Activated naive CD8-positive, alpha-beta T cell treated with anti-CD3 and anti-CD28 coated beads, Interleukin-2, amount 50 U/mL, for 24 hours (primary cell): ENCODE measurements around the gene FAM180A.

ENCODE experiments used
- ATAC-seq: fragments of 150-1000 bp; cut with Tn5 transposase; one replicate; pipeline ENCODE4 v1.10.0; 2021
- DNase-seq: peaks from one replicate; pipeline ENCODE4 v3.0.0; 2021
- H3K27ac Mint-ChIP-seq: one replicate; pipeline ENCODE4 v1.8.0; 2021; ENCODE audit warnings: mild to moderate bottlenecking, mixed read lengths
- H3K27me3 Mint-ChIP-seq: one replicate; pipeline ENCODE4 v1.8.0; 2021; ENCODE audit warnings: mixed read lengths
- H3K36me3 Mint-ChIP-seq: one replicate; pipeline ENCODE4 v1.8.0; 2021; ENCODE audit warnings: low read depth, mixed read lengths
- H3K4me1 Mint-ChIP-seq: one replicate; pipeline ENCODE4 v1.8.0; 2021; ENCODE audit warnings: mixed read lengths
- H3K4me3 Mint-ChIP-seq: one replicate; pipeline ENCODE4 v1.8.0; 2021; ENCODE audit warnings: mild to moderate bottlenecking, moderate library complexity, mixed read lengths
- H3K9me3 Mint-ChIP-seq: one replicate; pipeline ENCODE4 v1.8.0; 2021; ENCODE audit warnings: mixed read lengths

FAM180A gene

DNA sequence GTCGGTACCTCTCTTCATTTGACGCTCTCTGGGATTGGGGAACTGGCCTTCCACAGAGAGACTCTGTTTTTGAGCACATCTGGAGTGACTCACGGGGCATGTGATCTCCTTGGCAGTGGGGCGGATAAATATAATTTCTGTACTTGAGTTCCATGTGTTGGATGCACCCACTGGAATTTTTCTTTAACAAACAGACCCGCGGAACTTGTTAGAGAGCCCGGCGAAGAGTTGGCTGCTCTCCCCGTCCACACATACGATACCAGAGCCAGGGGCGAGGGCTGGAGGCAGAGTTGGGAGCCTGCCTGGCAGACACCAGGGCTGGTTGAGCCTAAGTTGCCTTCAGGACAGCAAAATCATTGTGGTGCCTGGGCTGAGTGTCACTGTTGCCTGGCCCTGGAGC lies at the start of gene FAM180A:
Gene FAM180A (minus strand): TSS at position 44 of the 400 bp plus-strand sequence. CDS start 233 bp downstream, outside the sequence.
- no peak for ATAC-seq
- Mint-ChIP-seq H3K4me3 (no peak within 1 kb of the TSS), H3K27ac (no peak within 1 kb of the TSS), H3K4me1 (no peaks in the 10 kb centered on the region), H3K27me3 (peaks cover 1% of the 10 kb centered on the region), H3K9me3 (no peaks in the 10 kb centered on the region), H3K36me3 (no peaks in the 10 kb centered on the region)
- DNase-seq = no peak

DNA sequence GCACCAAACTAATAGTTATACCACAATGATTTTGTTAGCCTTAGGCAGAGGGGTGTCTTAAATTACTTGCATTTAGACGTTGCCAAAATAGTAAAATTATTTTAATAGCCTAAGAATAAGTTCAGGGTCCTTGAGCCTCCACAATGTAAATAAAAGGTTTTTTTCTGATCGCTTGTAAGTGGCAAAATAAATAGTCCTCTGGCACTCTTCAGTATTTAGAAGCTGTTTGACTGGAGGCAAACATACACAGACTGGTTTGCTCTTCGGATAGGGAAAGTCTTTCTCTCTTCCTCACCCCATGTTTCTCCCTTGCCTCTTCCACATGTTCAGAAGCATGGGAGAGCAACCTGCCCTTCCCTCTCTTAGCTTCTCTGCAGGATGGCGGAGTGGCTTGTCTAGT lies 49.5 kb upstream of the FAM180A start:
- Mint-ChIP-seq H3K27me3 (peaks cover 16% of the 10 kb centered on the region), H3K4me3 (no peak overlapping the region), H3K27ac (no peak overlapping the region), H3K4me1 (peaks cover 7% of the 10 kb centered on the region), H3K36me3 (no peaks in the 10 kb centered on the region), H3K9me3 (no peaks in the 10 kb centered on the region)
- no peak for ATAC-seq
- no peak for DNase-seq

DNA sequence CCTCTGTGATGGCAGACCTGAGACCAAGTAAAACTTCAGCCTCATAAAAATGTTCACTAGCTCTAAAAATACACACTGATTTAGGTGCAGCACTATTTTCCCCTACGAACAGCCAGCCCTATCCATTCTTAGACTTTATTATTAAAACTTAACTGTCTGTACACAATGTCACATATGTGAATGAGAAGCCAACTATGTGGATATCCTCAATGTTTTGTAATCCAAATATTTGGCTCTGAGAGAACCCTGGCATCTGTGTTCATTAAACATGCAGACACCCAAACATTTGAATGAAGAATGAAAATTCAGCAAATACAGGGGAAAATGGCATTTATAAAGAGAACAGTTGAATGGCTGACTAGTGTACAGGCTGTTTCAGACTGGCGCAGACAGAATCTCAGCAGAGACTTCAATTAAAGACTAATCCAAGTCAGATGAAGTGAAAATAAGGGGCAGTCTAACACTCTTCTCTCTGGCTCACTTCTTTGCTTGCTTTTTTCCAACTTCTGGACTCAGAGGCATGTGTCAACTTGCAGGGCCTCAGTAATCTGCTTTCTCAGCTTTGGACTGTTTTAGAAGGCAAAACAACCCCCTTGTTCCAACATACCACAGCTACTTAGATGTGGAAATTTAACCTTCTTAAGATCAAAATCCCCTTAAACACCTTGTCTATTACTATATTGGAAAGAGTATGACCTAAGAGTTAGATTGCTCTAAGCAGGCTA lies 47.4 kb upstream of the FAM180A start:
- Mint-ChIP-seq H3K27me3 (peaks cover 14% of the 10 kb centered on the region), H3K4me3 (no peak overlapping the region), H3K36me3 (no peaks in the 10 kb centered on the region), H3K27ac (no peak overlapping the region), H3K9me3 (no peaks in the 10 kb centered on the region), H3K4me1 (peaks cover 4% of the 10 kb centered on the region)
- no peak for DNase-seq
- ATAC-seq = no peak

DNA sequence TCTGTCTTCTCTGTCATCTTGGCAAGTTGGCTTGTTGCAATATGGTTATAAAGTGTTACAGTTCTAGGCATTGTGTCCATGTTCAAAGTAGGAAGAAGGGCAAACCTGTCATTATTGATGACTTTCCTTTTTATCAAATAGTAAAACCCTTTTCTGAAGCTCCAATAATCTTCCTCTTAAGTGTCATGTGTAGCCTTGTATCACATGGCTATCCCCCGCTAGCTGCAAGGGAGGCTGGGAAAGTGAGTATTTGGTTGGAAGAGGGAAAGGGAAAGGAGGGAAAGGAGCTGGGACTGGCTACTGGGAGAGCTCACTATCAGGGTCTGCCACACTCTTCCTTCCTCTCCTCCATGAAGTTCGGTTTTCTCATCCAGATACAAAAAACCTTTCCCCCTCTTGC lies 45.2 kb upstream of the FAM180A start:
- Mint-ChIP-seq H3K9me3 (no peaks in the 10 kb centered on the region), H3K27ac (no peak overlapping the region), H3K36me3 (no peaks in the 10 kb centered on the region), H3K4me1 (no peaks in the 10 kb centered on the region), H3K4me3 (no peak overlapping the region), H3K27me3 (peaks cover 4% of the 10 kb centered on the region)
- ATAC-seq = no peak
- DNase-seq = no peak

DNA sequence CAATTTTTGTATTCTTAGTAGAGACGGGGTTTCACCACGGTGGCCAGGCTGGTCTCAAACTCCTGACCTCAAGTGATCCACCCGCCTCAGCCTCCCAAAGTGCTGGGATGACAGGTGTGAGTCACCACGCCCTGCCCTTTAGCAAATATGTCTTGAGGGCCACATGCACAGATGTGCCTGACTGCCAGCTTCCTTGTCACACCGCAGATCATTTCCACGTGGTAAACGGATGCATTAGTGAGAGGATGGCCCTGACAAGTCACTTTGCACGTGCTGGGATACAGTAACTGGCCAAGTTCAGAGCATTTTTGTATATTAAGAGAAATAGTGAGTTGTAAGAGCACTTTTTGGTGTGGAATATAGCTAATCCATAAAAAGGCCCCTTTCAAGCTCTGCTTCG lies 44.3 kb upstream of the FAM180A start:
- ATAC-seq (no peak), DNase-seq (no peak)
- Mint-ChIP-seq H3K27me3 (peaks cover 4% of the 10 kb centered on the region), H3K9me3 (no peaks in the 10 kb centered on the region), H3K4me1 (no peaks in the 10 kb centered on the region), H3K4me3 (no peak overlapping the region), H3K36me3 (no peaks in the 10 kb centered on the region), H3K27ac (no peak overlapping the region)

DNA sequence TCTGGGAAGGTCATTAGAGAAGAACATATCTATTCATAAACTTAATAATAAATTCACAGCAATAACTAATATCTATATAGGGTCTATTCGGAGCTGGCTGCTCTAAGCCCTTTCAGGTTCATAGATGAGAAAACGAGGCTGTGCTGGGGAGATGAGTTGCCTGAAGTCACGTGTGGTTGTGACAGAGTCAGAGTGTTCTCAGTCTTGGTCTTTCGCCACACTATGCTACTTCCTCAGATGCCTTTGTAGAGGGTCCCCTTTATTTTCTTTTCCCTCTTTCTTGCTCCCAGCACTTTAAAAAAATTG lies 43.7 kb upstream of the FAM180A start:
- DNase-seq (no peak), ATAC-seq (no peak)
- Mint-ChIP-seq H3K27me3 (peaks cover 4% of the 10 kb centered on the region), H3K4me3 (no peak overlapping the region), H3K9me3 (no peaks in the 10 kb centered on the region), H3K4me1 (no peaks in the 10 kb centered on the region), H3K36me3 (no peaks in the 10 kb centered on the region), H3K27ac (no peak overlapping the region)

DNA sequence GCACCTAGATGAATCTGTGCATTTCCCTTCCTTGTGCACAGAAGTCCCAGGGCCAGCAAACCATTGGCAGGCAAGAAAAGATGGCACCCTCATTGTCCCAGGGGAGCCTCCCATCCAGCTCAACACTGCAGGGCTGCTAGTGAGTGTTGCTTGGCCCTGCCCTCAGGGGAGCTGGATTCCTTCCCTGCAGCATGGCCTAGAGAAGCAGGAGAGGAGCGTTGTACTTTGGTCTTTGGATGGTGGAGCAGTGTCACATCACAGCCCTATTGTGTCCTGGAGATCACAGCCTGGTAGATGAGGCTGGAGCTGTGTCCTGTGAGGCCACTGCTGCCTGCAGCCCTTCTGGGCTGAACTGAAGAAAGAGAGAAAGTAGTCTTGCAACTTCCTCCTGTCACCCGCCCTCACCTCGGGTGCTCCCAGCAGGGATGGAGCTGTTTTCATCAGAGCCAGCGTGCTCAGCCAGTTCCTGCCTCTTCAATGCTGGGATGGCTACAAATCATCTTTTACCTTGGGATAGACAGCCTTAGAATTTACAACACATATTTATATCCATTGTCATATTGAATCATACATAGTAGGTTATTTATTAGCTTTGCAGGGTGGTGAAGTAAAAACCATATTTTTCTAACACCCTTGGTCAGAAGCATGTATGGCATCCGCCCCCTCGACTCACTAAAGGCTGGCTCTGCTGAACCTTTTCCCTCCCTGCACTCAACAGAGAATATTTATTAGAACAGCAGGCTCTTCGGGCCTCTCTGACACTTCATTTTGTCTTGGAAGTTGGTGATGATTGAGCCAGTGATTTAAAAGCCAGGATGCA lies 43.1 kb upstream of the FAM180A start:
- H3K9me3 Mint-ChIP-seq = no peaks in the 10 kb centered on the region
- no peaks in the 10 kb centered on the region for H3K4me1 Mint-ChIP-seq
- H3K27ac Mint-ChIP-seq = no peak overlapping the region
- H3K27me3 Mint-ChIP-seq = peaks cover 7% of the 10 kb centered on the region
- DNase-seq (no peak), ATAC-seq (no peak)
- H3K36me3 Mint-ChIP-seq = no peaks in the 10 kb centered on the region
- H3K4me3 Mint-ChIP-seq = no peak overlapping the region

DNA sequence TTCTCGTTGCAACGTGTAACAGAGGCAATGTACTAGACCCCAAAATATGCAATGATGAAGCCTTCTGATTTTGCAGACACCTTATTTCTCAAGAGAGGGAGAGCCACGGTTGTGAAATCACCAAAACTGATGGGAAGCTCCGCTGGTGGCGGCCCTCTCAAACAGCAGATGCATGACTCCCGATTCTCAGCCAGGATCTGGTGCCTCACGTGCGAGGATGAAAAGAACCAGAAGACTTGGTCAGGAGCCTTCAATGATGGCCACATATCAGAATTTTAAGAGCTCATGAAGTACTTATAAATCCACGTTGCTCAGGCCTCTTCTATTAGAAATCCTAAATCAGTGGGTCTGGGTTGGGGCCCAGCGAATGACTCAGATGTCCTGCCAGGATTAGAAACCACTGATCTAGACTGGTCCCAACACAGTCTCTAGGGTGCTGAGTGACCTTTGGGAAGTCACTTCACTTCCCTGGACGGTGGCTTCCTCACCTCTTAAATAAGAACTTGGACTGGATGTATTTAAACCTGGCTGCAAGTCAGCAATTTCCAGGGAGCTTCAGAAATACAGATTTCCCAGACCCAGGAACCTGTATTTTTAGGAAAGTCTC lies 41.9 kb upstream of the FAM180A start:
- DNase-seq (no peak), ATAC-seq (no peak)
- H3K36me3 Mint-ChIP-seq = no peaks in the 10 kb centered on the region
- no peaks in the 10 kb centered on the region for H3K4me1 Mint-ChIP-seq
- H3K4me3 Mint-ChIP-seq = no peak overlapping the region
- no peak overlapping the region for H3K27ac Mint-ChIP-seq
- H3K27me3 Mint-ChIP-seq = peaks cover 7% of the 10 kb centered on the region
- no peaks in the 10 kb centered on the region for H3K9me3 Mint-ChIP-seq

DNA sequence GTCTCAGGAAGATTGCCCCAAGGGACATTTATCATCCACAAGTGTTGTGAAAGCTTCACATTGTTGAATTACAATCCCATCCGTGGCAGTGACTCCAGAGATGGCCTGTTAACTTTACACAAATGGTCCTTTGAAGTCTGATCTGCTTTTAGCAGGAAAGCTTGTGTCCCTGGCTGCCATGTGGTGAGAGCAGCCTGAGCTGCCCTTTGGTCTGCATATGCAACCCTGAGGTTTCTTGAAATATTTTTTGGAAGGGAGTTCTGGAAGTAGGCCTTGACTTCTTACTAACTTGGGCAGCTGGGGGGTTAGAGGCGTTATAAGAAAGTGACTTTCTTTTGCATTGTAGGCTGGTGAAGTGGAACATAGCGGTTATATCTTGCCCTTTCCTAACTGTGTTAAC lies 41.3 kb upstream of the FAM180A start:
- no peaks in the 10 kb centered on the region for H3K36me3 Mint-ChIP-seq
- DNase-seq (no peak), ATAC-seq (no peak)
- H3K4me1 Mint-ChIP-seq = no peaks in the 10 kb centered on the region
- H3K9me3 Mint-ChIP-seq = no peaks in the 10 kb centered on the region
- no peak overlapping the region for H3K27ac Mint-ChIP-seq
- no peak overlapping the region for H3K4me3 Mint-ChIP-seq
- H3K27me3 Mint-ChIP-seq = peaks cover 10% of the 10 kb centered on the region

DNA sequence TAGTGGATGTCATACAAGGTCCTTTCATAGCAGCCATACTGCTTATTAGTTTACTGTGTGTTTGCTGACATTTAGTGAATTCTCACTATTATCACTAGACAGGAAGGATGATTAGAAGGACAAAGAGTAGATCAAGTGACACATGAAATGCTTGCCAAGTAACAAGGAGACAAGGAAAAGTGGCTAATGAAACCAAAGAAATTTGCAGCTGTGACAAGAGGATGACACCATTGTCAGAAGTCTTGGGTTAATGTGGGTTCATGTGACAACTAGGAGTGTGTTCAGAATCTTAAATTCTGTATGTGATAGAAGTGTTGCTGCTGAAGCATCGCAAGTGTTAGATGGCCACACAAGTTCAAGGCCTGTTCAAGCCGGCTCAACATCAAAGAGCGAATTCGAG lies 40.8 kb upstream of the FAM180A start:
- Mint-ChIP-seq H3K9me3 (no peaks in the 10 kb centered on the region), H3K4me3 (no peak overlapping the region), H3K27me3 (peaks cover 12% of the 10 kb centered on the region), H3K4me1 (no peaks in the 10 kb centered on the region), H3K36me3 (no peaks in the 10 kb centered on the region), H3K27ac (no peak overlapping the region)
- ATAC-seq (no peak), DNase-seq (no peak)

DNA sequence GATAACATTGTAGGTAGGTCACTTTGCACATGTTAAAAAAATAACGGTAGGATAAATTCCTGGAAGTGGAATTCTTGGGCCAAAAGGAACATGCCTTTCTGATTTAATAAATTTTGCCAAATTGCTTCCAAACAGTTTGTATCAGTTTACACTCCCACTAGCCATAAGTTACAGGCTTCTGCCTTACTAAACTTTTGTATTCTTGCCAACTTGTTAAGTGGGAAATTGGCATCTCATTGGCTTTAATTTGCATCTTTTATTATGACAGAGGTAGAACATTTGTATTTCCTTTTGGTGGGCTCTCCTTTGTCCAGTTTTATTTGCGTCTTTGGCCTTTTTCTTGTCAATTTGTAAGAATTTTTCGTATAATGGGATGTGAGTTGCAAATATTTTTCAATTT lies 38.3 kb upstream of the FAM180A start:
- H3K36me3 Mint-ChIP-seq = no peaks in the 10 kb centered on the region
- no peak for ATAC-seq
- H3K4me3 Mint-ChIP-seq = no peak overlapping the region
- no peaks in the 10 kb centered on the region for H3K9me3 Mint-ChIP-seq
- no peak for DNase-seq
- H3K27me3 Mint-ChIP-seq = peaks cover 12% of the 10 kb centered on the region
- no peaks in the 10 kb centered on the region for H3K4me1 Mint-ChIP-seq
- H3K27ac Mint-ChIP-seq = no peak overlapping the region

DNA sequence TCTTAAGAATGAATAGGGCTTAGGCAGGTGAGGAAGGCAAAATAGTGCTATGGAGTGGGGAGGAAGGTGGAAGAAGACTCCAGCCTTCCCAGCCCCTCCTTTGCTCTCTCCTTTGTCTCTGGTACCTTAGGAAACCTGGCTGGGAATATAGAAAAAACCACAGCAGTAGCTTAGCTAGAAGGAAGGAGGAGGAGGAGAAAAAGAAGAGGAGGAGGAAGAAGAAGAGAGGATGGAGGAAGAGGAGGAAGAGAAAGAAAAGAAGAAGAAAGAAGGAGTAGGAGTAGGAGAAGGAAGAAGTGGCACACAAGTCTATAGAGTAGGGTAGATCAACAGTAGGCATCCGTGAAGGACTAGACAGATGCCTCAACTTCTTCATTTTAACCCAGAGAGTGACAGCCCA lies 36.5 kb upstream of the FAM180A start:
- no peak for ATAC-seq
- H3K4me1 Mint-ChIP-seq = no peaks in the 10 kb centered on the region
- peaks cover 12% of the 10 kb centered on the region for H3K27me3 Mint-ChIP-seq
- no peak overlapping the region for H3K4me3 Mint-ChIP-seq
- DNase-seq = no peak
- H3K27ac Mint-ChIP-seq = no peak overlapping the region
- H3K36me3 Mint-ChIP-seq = no peaks in the 10 kb centered on the region
- H3K9me3 Mint-ChIP-seq = no peaks in the 10 kb centered on the region

DNA sequence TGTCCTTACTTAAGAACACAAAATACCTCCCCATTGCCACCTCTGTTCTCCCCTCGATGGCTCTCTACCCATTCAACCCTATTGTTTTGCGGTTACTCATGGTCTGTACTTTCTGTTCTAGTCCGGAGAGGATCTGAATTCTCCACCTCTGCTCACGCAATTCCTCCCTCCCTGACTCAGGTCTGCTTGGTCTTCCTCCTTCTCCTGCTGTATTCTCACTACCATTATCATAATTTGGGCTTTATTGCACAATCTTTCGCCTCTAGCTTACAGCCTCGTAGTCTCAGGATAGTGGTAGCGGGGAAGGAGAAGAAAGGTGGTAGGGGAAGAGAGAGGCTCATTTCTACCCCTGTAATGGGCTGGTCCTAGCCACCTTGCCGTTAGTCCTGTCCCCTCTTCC lies 35.4 kb upstream of the FAM180A start:
- ATAC-seq (no peak), DNase-seq (no peak)
- H3K4me1 Mint-ChIP-seq = no peaks in the 10 kb centered on the region
- H3K4me3 Mint-ChIP-seq = no peak overlapping the region
- H3K36me3 Mint-ChIP-seq = no peaks in the 10 kb centered on the region
- H3K9me3 Mint-ChIP-seq = no peaks in the 10 kb centered on the region
- peaks cover 14% of the 10 kb centered on the region for H3K27me3 Mint-ChIP-seq
- no peak overlapping the region for H3K27ac Mint-ChIP-seq

DNA sequence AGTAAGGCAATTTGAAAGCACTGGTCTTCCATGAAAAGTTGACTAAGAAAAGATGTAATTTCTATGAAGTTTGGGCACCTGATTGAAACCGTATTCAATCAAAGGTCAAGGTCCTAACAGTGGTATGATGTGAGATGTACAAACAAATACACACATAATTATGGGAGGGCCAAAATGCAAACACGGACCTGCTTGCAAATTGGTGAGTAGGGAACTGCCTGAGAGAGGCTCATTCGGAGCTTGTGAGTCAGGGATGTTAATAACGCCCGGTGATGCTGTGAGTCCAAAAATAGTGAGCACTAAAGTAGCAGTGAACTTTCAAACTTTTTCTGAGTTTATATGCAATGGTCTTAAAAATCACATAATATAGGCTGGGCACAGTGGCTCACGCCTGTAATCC lies 34.2 kb upstream of the FAM180A start:
- Mint-ChIP-seq H3K27me3 (peaks cover 20% of the 10 kb centered on the region), H3K36me3 (no peaks in the 10 kb centered on the region), H3K4me1 (no peaks in the 10 kb centered on the region), H3K4me3 (no peak overlapping the region), H3K9me3 (peaks cover 11% of the 10 kb centered on the region), H3K27ac (no peak overlapping the region)
- no peak for ATAC-seq
- no peak for DNase-seq

DNA sequence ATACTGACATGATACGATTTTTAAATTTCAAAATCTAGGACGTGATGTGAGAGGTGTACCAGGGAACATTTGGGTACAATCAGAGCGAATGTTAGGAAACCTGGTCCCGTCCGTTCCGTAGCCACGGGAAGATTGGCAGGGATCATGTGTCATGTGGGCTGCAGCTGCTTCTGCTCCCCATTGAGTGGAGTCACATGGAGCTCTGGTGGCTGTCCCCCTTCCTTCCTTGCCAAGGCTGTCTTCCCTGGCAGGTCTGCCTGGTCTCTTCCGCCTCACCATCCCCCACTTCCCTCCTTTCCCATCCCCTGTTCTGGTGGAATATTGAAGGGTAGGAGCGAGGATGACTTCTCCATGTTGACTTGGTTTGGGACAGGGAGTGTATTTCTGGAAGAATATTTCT lies 33.8 kb upstream of the FAM180A start:
- Mint-ChIP-seq H3K4me3 (no peak overlapping the region), H3K4me1 (no peaks in the 10 kb centered on the region)

More for the DNA sequence above, 33.8 kb upstream of the FAM180A start:
- ATAC-seq = no peak
- Mint-ChIP-seq H3K36me3 (no peaks in the 10 kb centered on the region), H3K9me3 (peaks cover 15% of the 10 kb centered on the region), H3K27ac (no peak overlapping the region), H3K27me3 (peaks cover 24% of the 10 kb centered on the region)
- no peak for DNase-seq
